Caki2 (cell line): ENCODE measurements around the gene MRPL32. TPM values are rescaled to one million over a fixed set of nuclear protein-coding genes. Genes with fewer than 3 reads are reported as not detected.
"Not testable (repeated sequence)": the region's sequence is repeated elsewhere in the genome, so short reads cannot be mapped to it uniquely, and the experiment has no call there.

Experiments used
- DNase-seq: peaks from one replicate; pipeline ENCODE4 v3.0.0-alpha.2; 2015; ENCODE audit warnings: low read depth
- in situ Hi-C: cut with HindIII; loops from 2 replicates; pipeline ENCODE4 v1.10.0; 2016; ENCODE audit warnings: low sequenced_read_pairs, low pct_unique_long_range_greater_than_20kb, mixed read lengths
- total RNA-seq: library from RNA; depleted of rRNA; stranded (reverse); fragments of >200 nt; shearing (Covaris generic); gene quantifications from 2 replicates; pipeline ENCODE4 v1.2.3, GENCODE V29; 2014; ENCODE audit warnings: low replicate concordance; rRNA removed

Gene MRPL32
- 53.2 and 74.2 TPM in 2 replicates for total RNA-seq

GRCh38 chr7:42931834-42932651 lies at the start of gene MRPL32, which contains the start of gene PSMA2:
MRPL32 (plus strand) TSS chr7:42932376; CDS start chr7:42932387, 11 bp downstream.
PSMA2 (minus strand) TSS chr7:42932174; CDS start chr7:42932158, 16 bp downstream.
- DNase-seq = peak; percentile 97
- in situ Hi-C loops = no loop called here

GRCh38 chr7:42883950-42884349 lies 48.2 kb upstream of the MRPL32 start:
- in situ Hi-C loops = no loop called here
- DNase-seq = peak; percentile 59

- in situ Hi-C loops, DNase-seq: not testable (repeated sequence)
Measured at GRCh38 chr7:42885183-42885582, 47.0 kb upstream of the MRPL32 start.

- in situ Hi-C loops = no loop called here
- peak; percentile 36 for DNase-seq
Measured at GRCh38 chr7:42886129-42886528, 46.0 kb upstream of the MRPL32 start.

- in situ Hi-C loops = no loop called here
- DNase-seq = no peak
Measured at GRCh38 chr7:42886893-42887505, 45.2 kb upstream of the MRPL32 start.

- in situ Hi-C loops = no loop called here
- no peak for DNase-seq
Measured at GRCh38 chr7:42893346-42894240, 38.6 kb upstream of the MRPL32 start.

- in situ Hi-C loops = no loop called here
- no peak for DNase-seq
Measured at GRCh38 chr7:42900842-42901241, 31.3 kb upstream of the MRPL32 start.

GRCh38 chr7:42902331-42902730 lies 29.8 kb upstream of the MRPL32 start:
- DNase-seq = no peak
- in situ Hi-C loops = no loop called here

GRCh38 chr7:42906181-42906580 lies 26.0 kb upstream of the MRPL32 start:
- in situ Hi-C loops = no loop called here
- DNase-seq = no peak

- no peak for DNase-seq
- in situ Hi-C loops = no loop called here
Measured at GRCh38 chr7:42907316-42907715, 24.9 kb upstream of the MRPL32 start.

- DNase-seq = no peak
- in situ Hi-C loops = no loop called here
Measured at GRCh38 chr7:42910306-42910705, 21.9 kb upstream of the MRPL32 start.

GRCh38 chr7:42911454-42912447 lies 20.4 kb upstream of the MRPL32 start, which contains the start of gene C7orf25:
C7orf25 (minus strand) TSS chr7:42912070; CDS start chr7:42910900, 1,170 bp downstream.
- in situ Hi-C loops = no loop called here
- peak; percentile 94 for DNase-seq

- DNase-seq = no peak
- in situ Hi-C loops = no loop called here
Measured at GRCh38 chr7:42913591-42913990, 18.6 kb upstream of the MRPL32 start.

GRCh38 chr7:42914009-42914408 lies 18.2 kb upstream of the MRPL32 start:
- in situ Hi-C loops = no loop called here
- no peak for DNase-seq

- DNase-seq = peak; percentile 27
- in situ Hi-C loops = no loop called here
Measured at GRCh38 chr7:42914421-42915045, 17.6 kb upstream of the MRPL32 start.

GRCh38 chr7:42915356-42915755 lies 16.8 kb upstream of the MRPL32 start:
- DNase-seq = no peak
- in situ Hi-C loops = no loop called here
